ENCODE data around the gene RASL10B.

Gene RASL10B

GRCh38 chr17:35765756-35766488 lies 34.5 kb downstream of the RASL10B start:
- DNase-seq (ENCODE audit: low read depth), result no peak

- DNase-seq (ENCODE audit: low read depth), result no peak
Measured at GRCh38 chr17:35766489-35766877, 35.0 kb downstream of the RASL10B start.

GRCh38 chr17:35766903-35767510 lies 35.6 kb downstream of the RASL10B start:
- DNase-seq (ENCODE audit: low read depth), result no peak

GRCh38 chr17:35768797-35769196 lies 37.4 kb downstream of the RASL10B start:
- DNase-seq (ENCODE audit: low read depth), result no peak

DNA sequence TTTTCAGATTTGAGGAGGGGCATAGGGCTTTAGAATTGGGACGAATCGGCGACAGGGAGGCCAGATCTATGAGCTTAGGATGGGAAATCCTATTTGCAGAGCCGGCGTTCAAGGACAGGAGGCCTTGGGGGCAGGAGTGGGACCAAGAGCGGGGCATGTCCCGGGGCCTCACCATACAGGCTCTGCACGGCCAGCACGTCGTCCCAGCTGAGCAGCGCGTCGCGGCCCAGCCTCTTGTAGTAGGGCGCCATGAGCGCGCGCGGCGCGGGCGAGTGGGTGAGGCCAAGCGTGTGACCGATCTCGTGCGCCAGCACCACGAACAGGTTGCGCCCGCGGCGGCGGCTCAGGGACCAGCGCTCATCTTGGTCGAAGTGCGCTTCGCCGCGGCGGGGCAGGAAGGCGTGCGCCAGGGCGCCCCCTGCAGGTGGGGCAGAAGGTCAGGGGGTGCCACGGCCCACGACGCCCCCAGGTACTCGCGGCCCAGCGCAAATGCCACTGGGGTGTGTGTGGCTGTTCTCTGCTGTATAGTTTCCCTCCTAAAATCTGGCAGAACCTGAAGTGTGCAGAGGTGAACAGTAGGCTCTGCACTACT lies 38.6 kb downstream of the RASL10B start:
- no peak for DNase-seq (ENCODE audit: low read depth)

GRCh38 chr17:35773129-35773528 lies 41.7 kb downstream of the RASL10B start:
- no peak for DNase-seq (ENCODE audit: low read depth)

GRCh38 chr17:35773679-35774425 lies 42.4 kb downstream of the RASL10B start:
- DNase-seq (ENCODE audit: low read depth), result no peak

DNA sequence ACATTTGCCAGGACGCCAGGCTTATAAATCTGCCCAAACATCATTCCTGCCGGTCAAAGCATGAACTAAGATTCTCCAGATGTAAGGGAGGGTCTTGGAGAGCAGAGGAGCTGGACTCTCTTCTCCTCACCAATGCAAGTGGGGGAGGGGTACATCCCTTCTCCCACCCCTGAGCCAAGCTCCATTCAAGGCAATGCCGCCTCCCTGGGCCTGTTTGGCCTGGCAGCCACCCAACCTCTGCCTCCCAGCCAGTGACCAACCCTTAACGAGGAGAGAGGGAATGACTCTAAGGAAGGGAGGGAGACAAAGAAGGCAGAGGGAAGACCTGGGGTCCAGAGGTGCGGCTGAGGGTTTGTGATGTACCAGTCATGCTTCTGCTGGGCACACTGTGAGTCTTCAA lies 43.1 kb downstream of the RASL10B start:
- DNase-seq (ENCODE audit: low read depth), result no peak

DNA sequence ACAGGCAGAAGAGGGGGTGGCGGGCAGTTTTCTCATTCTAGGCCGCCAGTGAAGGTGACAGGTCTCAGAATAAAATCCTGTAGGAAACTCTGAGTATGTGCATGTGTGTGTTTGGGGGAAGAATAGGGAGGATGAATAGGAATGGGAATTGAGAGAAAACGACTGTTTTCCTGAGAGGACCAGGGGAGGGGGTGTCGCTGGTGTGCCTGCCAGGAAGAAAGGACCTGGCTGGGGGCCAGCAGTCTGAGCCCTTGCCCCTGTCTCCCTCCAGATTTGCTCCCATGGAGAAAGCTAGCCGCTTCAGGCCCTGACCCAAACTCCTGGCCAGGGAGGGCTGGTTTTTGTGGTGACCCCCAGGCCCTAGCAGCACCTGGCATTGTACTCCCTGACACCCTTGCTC lies 43.6 kb downstream of the RASL10B start:
- DNase-seq (ENCODE audit: low read depth), result no peak

DNA sequence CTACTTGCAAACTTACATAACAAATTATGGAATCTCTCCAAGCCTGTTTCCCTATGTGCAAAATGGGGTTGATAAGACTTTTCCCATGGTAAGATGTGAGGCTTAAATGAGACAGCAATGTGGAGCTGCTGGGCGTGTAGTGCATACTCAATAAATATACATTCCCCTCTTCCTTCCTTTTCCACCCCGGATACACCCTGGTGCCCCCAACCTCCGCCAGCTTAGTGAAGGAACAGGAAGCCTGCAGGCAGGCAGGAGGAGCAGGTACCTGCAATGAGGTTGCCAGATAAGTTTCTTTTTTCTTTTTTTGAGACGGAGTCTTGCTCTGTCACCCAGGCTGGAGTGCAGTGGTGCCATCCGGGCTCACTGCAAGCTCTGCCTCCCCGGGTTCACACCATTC lies 44.1 kb downstream of the RASL10B start:
- DNase-seq (ENCODE audit: low read depth), result no peak

GRCh38 chr17:35778641-35779196 lies 47.3 kb downstream of the RASL10B start:
- no peak for DNase-seq (ENCODE audit: low read depth)

DNA sequence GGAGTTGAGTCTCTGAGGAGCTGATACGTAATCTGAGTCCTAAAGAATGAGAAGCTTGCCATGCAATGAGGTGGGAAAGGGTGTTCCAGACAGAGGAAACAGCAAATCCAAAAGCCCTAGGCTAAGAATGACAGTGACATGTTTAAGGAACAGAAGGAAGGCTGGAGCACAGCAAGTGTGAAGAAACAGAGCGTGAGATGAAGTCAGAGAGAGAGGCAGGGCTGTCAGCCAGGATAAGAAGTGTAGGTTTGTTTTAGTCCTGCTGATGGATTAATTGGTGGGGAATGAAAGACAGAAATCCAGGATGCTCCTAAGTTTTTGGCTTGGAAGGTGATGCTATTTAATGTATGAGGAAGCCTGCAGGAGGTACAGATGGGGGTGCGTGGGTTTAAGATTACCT lies 49.5 kb downstream of the RASL10B start:
- no peak for DNase-seq (ENCODE audit: low read depth)

DNA sequence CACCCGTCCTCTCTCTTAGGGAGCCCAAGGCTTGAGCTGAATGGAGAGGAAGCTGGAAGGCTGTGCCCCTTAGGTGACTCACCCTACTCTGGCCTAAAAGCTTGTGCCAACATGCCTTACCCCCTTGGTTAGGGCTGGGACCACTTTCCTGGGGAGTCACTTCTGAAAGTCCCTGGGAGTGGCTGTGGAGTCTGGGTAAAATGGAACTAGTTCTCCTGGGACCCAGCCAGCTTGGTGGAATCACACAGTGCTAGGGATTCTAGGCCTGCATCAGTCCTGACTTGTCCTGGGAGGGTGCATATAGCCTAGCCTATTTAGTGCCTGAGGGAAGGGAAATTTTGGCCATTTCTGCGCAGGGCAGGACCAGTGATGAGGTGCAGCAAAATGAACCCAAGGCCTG lies 53.5 kb downstream of the RASL10B start:
- no peak for DNase-seq (ENCODE audit: low read depth)

DNA sequence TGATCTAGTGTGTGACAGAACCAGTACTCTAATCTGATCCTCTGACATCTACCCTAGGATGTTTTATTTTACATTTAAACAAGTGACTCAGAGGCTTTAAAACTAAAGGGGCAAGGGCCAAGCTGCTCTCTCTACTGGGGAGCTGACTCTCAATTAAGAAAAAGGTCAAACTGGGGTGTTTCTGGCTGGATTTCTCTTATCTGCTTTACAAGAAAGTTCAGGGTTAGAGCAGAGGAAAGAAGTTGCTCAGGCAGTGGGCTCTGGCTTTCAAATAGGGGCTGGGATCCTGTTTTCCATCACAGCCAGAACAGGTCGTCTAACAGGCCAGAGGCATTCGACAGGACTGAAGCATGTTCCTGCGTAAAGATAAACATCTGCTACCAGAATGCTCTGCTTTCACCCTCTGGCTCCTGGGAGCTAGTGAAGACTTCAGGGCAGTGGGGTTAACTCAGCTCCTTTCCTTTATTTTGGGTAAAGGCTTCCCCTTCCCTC lies 55.5 kb downstream of the RASL10B start:
- DNase-seq (ENCODE audit: low read depth), result no peak

DNA sequence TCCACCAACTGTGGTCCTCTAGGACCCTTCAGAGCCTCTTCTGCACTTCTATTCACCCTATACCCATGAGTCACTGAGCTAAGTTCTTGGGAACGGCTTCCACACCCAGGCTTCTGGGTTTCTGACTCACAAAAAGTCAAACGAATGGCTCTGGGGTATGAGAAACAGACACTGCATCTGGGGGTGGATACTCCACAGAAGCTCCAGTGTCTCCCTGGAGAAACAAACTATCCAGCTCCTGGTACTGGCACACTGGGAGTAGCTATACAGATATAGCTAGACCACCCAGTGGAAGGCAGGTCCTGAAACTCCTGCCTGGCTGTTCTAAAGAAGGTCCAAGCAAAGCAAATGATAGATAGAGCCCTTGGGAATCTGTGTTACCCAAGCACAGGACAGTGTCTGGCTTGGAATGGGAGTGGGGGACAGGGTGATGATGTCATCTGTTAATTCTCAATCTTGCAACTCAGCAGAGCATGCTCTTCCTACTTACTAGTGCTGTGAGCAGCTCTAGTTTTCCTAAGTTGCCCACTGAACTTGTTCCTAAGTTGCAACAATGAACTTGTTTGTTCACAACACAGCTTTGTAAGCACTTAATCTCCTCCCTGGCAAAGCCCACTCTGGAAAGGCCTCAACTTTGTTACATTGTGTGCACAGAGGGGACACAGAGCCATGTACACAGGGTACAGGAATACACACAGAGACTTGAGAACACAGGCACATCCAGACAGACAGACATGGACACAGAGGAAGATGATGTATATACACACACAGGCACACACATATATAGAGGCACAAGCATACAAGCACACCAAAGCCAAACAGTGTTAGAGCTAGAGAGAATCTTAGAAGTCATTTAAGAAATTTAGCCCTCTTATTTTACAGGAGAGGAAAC lies 57.3 kb downstream of the RASL10B start:
- no peak for DNase-seq (ENCODE audit: low read depth)

DNA sequence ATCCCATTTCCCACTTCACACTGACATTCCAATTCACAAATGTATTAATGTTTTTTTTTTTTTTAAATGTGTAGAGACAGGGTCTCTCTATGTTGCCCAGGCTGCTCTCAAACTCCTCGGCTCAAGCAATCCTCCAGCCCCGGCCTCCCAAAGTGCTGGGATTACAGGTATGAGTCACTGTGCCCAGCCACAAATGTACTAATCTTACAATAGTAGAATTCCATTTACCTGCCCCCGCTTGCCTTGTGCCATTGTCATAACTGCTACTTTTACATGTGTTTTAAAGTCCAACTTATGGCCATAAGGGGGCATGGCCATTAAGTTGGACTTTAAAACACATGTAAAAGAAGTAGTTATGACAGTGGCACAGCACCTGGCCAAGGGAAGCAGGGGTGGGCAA lies 59.4 kb downstream of the RASL10B start:
- DNase-seq (ENCODE audit: low read depth), result no peak

DNA sequence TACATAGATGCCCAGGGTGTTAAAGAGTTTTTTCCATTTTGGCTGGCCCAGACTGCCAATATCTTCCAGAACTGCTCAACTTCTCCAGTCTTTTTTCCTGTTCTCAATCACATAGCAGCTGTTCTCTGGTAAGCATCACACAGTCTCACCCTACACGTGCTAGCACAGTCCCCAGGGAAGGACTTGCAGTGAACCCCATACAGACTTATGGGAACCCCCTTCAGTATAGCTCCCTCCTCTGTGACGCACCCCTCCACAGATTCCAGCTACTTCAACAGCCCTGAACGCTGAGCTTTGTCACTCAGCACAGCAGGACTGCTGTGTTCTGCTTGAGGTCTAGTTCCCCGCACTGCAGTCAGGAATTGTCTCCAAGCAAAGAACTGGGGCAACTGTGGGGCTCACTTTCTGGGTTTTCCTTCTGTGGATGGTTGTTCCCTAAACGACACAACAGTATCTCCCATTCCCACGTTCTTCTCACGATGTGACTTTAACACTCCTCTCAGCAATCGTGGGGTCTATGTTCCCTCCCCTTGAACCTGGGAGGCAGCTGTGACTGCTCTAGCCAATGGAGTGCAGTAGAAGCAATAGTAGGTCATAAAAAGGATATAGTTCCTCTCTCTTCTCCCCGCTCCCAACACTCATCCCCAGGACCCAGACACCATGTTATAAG lies 60.4 kb downstream of the RASL10B start:
- no peak for DNase-seq (ENCODE audit: low read depth)
